DOHH2 (cell line): Measurements from ENCODE around the gene SUGP2.

Experiments
- EZH2phosphoT487 ChIP-seq: fragments of 200-600 bp; sonication (generic); IDR thresholded peaks from 2 replicates; pipeline ENCODE4 v1.6.1; 2017; ENCODE audit warnings: borderline replicate concordance, mild to moderate bottlenecking, antibody characterized with exemption, low read length, moderate library complexity, mixed read lengths
- TF ChIP-seq, protein P1 (sequence below): fragments of 200-600 bp; sonication (generic); IDR thresholded peaks from one replicate; pipeline ENCODE4 v1.5.1; 2014; ENCODE audit warnings: antibody characterized with exemption, mild to moderate bottlenecking, low read depth, low read length; ENCODE audit not compliant: poor library complexity, severe bottlenecking

DNA sequence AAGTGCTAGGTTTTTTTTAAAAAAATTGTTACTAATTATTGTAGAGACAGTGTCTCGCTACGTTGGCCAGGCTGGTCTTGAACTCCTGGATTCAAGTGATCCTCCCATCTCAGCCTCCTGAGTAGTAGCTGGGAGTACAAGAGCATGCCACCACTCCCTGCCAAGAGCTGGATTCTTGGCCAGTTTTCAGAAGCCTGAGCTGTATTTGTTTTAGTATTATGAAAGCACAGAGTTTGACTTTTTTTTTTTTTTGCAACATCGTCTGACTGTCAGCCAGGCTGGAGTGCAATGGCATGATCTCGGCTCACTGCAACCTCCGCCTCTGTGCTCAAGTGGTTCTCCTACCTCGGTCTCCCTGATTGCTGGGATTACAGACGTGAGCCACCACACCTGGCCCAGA, 7.1 kb upstream of the SUGP2 start:
- TF ChIP-seq, protein P1, sequence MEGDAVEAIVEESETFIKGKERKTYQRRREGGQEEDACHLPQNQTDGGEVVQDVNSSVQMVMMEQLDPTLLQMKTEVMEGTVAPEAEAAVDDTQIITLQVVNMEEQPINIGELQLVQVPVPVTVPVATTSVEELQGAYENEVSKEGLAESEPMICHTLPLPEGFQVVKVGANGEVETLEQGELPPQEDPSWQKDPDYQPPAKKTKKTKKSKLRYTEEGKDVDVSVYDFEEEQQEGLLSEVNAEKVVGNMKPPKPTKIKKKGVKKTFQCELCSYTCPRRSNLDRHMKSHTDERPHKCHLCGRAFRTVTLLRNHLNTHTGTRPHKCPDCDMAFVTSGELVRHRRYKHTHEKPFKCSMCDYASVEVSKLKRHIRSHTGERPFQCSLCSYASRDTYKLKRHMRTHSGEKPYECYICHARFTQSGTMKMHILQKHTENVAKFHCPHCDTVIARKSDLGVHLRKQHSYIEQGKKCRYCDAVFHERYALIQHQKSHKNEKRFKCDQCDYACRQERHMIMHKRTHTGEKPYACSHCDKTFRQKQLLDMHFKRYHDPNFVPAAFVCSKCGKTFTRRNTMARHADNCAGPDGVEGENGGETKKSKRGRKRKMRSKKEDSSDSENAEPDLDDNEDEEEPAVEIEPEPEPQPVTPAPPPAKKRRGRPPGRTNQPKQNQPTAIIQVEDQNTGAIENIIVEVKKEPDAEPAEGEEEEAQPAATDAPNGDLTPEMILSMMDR, result no peak
- no peak for TF ChIP-seq EZH2phosphoT487
